Natural killer cell (primary cell): Measurements from ENCODE around the gene ANO10. TPM values are rescaled to one million over a fixed set of nuclear protein-coding genes. Genes with fewer than 3 reads are reported as not detected.

ENCODE experiments used
- ATAC-seq, 3 donors: fragments of 150-1000 bp in 2 of 3; fragments of 200-7000 bp in 1 of 3; cut with Tn5 transposase; 1 replicate in 1 of 3; 2 replicates in 2 of 3; pipeline ENCODE4 v1.10.0; 2021; ENCODE audit warnings: mild to moderate bottlenecking in 2 of 3, moderate library complexity in 2 of 3
- DNase-seq, 2 donors: peaks; one replicate each; pipeline versions ENCODE4 v3.0.0 to v3.0.0-alpha.2; 2013 to 2021; ENCODE audit warnings: mixed read lengths in 1 of 2
- H3K27ac ChIP-seq: one replicate; pipeline ENCODE4 v1.5.1; 2013; ENCODE audit warnings: mild to moderate bottlenecking, low read length
- H3K27me3 ChIP-seq: one replicate; pipeline ENCODE4 v1.6.1; 2013; ENCODE audit warnings: low read length; ENCODE audit not compliant: control insufficient read depth, insufficient read depth
- H3K36me3 ChIP-seq: one replicate; pipeline ENCODE4 v1.6.1; 2013; ENCODE audit warnings: low read length; ENCODE audit not compliant: control insufficient read depth, insufficient read depth
- H3K4me1 ChIP-seq: one replicate; pipeline ENCODE4 v1.6.1; 2013; ENCODE audit warnings: low read length; ENCODE audit not compliant: control insufficient read depth, insufficient read depth
- H3K4me3 ChIP-seq: one replicate; pipeline ENCODE4 v1.5.1; 2013; ENCODE audit warnings: low read length
- H3K9me3 ChIP-seq: one replicate; pipeline ENCODE4 v1.6.1; 2013; ENCODE audit warnings: low read length; ENCODE audit not compliant: control insufficient read depth, insufficient read depth
- H3K27ac Mint-ChIP-seq, 2 donors: one replicate each; pipeline ENCODE4 v1.8.0; 2022; ENCODE audit warnings: mild to moderate bottlenecking in 2 of 2, mixed read lengths in 2 of 2, moderate library complexity in 1 of 2
- H3K27me3 Mint-ChIP-seq, 2 donors: one replicate each; pipeline ENCODE4 v1.8.0; 2022; ENCODE audit warnings: low read depth in 2 of 2, mixed read lengths in 2 of 2
- H3K36me3 Mint-ChIP-seq: one replicate; pipeline ENCODE4 v1.8.0; 2022; ENCODE audit warnings: mixed read lengths
- H3K4me1 Mint-ChIP-seq, 2 donors: one replicate each; pipeline ENCODE4 v1.8.0; 2022; ENCODE audit warnings: mixed read lengths in 2 of 2
- H3K4me3 Mint-ChIP-seq: one replicate; pipeline ENCODE4 v1.8.0; 2022; ENCODE audit warnings: mild to moderate bottlenecking, moderate library complexity, mixed read lengths
- H3K9me3 Mint-ChIP-seq, 2 donors: one replicate each; pipeline ENCODE4 v1.8.0; 2022; ENCODE audit warnings: mixed read lengths in 2 of 2
- WGBS: methylation state at CpG from one replicate; pipeline ENCODE4 v1.1.7; 2013; ENCODE audit warnings: missing lambda C conversion rate; ENCODE audit not compliant: insufficient coverage; 5-methylcytosine and 5-hydroxymethylcytosine counted together
- intact Hi-C: fragments of 100-400 bp; cut with micrococcal nuclease; formaldehyde crosslinking; loops from one replicate; pipeline ENCODE4 v1.14.2; 2022
- total RNA-seq, 4 donors: library from RNA; stranded (reverse); fragments of 120-200 nt in 1 of 4; gene quantifications; one replicate each; pipeline versions ENCODE4 v1.2.3 to v1.2.4, GENCODE V29; 2013 to 2022
- TF ChIP-seq, protein P1 (sequence below): fragments of 200-600 bp; IDR thresholded peaks from one replicate; pipeline ENCODE4 v1.8.0; 2022; ENCODE audit warnings: antibody characterized with exemption

Gene ANO10
- total RNA-seq, 3 donors from 2014 or later (not counting 1 experiment from before 2014, with no cell fraction given), result 8.9 to 11.2 (median 10.9) TPM

DNA sequence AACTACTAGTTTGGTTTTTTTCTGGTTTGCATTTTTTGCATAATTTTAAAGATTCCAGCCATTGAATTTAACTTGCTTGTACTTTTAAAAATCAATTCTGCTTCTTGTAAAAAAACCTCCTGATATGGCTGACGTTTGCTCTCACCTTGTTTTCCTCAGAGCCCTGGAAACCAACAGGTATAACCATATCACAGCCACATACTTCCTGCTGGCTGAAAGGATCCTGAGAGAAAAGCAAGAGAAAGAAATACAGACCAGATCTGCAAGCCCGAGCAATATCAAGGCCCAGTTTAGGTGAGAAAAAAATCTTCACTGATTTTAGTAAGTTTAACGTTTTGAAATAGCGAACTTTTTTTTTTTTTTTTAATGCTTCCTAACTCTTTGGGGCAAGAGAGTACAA, 278.6 kb downstream of the ANO10 start:
- intact Hi-C loops, result no loop called here
- peak in 1 of 2 donors; percentile 55 for DNase-seq
- Histone ChIP-seq H3K4me3 (no peak overlapping the region), H3K9me3 (peaks cover 8% of the 10 kb centered on the region), H3K4me1 (peaks cover 48% of the 10 kb centered on the region), H3K36me3 (peaks cover 77% of the 10 kb centered on the region), H3K27me3 (no peaks in the 10 kb centered on the region), H3K27ac (peak overlapping the region; percentile 13)
- peak overlapping the region; percentile 35 for H3K4me3 Mint-ChIP-seq
- 44% methylated on average over 4 of the region's 4 CpGs for WGBS
- H3K9me3 Mint-ChIP-seq, result peaks cover 0 to 8% of the 10 kb centered on the region in 2 donors
- TF ChIP-seq, protein P1, sequence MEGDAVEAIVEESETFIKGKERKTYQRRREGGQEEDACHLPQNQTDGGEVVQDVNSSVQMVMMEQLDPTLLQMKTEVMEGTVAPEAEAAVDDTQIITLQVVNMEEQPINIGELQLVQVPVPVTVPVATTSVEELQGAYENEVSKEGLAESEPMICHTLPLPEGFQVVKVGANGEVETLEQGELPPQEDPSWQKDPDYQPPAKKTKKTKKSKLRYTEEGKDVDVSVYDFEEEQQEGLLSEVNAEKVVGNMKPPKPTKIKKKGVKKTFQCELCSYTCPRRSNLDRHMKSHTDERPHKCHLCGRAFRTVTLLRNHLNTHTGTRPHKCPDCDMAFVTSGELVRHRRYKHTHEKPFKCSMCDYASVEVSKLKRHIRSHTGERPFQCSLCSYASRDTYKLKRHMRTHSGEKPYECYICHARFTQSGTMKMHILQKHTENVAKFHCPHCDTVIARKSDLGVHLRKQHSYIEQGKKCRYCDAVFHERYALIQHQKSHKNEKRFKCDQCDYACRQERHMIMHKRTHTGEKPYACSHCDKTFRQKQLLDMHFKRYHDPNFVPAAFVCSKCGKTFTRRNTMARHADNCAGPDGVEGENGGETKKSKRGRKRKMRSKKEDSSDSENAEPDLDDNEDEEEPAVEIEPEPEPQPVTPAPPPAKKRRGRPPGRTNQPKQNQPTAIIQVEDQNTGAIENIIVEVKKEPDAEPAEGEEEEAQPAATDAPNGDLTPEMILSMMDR, result no peak
- peak overlapping the region; percentile 97 to 98 for H3K27ac Mint-ChIP-seq
- ATAC-seq, result no peak
- peaks cover 32% of the 10 kb centered on the region for H3K36me3 Mint-ChIP-seq
- H3K4me1 Mint-ChIP-seq, result peaks cover 54 to 65% of the 10 kb centered on the region in 2 donors
- no peaks in the 10 kb centered on the region for H3K27me3 Mint-ChIP-seq

DNA sequence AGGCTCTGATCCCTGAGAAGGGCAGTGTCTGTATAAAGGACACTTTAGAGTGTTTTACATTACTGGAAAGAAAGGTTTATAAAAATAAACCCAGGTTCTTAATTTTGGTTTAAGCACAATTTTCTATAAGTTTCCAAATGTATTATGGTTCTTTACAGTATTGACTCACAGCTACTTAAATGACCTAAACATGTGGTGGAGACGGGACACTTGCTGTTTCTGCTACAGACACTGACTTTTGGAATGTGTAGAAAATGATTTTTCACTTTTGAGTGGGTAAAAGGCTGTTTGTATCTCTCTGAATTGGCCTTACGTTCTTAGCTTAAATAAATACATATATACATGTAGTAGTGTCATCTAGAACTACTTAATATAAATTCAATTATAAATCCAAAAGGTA, 280.0 kb downstream of the ANO10 start:
- H3K4me3 Mint-ChIP-seq, result no peak overlapping the region
- ATAC-seq (no peak), DNase-seq (no peak)
- intact Hi-C loops, result no loop called here
- Histone ChIP-seq H3K36me3 (peaks cover 80% of the 10 kb centered on the region), H3K27me3 (no peaks in the 10 kb centered on the region), H3K4me3 (no peak overlapping the region), H3K9me3 (peaks cover 15% of the 10 kb centered on the region), H3K27ac (no peak overlapping the region), H3K4me1 (peaks cover 35% of the 10 kb centered on the region)
- peaks cover 35% of the 10 kb centered on the region for H3K36me3 Mint-ChIP-seq
- H3K9me3 Mint-ChIP-seq, result peaks cover 0 to 3% of the 10 kb centered on the region in 2 donors
- TF ChIP-seq, protein P1, result no peak
- H3K27me3 Mint-ChIP-seq, result no peaks in the 10 kb centered on the region
- peaks cover 40 to 51% of the 10 kb centered on the region in 2 donors for H3K4me1 Mint-ChIP-seq
- WGBS, result 40% methylated on average over 1 of the region's 2 CpGs
- peak overlapping the region; percentile 72 to 97 for H3K27ac Mint-ChIP-seq

DNA sequence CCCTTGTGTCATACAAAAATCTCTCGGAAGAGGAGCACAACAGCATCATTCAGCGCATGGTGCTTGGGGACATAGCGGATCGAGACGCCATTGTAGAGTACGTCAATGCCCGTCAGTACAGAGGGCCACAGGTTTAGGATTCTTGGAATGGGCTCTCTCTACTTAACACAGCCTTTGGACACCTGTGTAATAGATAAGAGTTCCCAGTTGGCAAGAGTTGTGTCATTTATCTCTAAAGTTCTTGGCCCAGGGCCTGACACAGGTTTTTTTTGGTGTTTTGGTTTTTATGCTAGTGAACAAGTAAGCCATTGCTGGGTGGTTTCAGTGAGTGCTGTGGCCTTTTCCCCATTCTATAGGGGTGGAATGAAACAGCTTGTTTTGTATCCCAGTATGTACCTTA, 281.4 kb downstream of the ANO10 start:
- 98% methylated on average over 7 of the region's 7 CpGs for WGBS

More for the DNA sequence above, 281.4 kb downstream of the ANO10 start:
- H3K4me3 ChIP-seq, result no peak overlapping the region
- Mint-ChIP-seq H3K4me1 (peaks cover 37 to 43% of the 10 kb centered on the region in 2 donors), H3K36me3 (peaks cover 49% of the 10 kb centered on the region), H3K9me3 (peaks cover 2 to 10% of the 10 kb centered on the region in 2 donors), H3K4me3 (no peak overlapping the region), H3K27ac (peak overlapping the region in 1 of 2 donors; percentile 57), H3K27me3 (no peaks in the 10 kb centered on the region)
- peaks cover 22% of the 10 kb centered on the region for H3K4me1 ChIP-seq
- intact Hi-C loops, result no loop called here
- H3K9me3 ChIP-seq, result peaks cover 20% of the 10 kb centered on the region
- TF ChIP-seq, protein P1, result no peak
- no peaks in the 10 kb centered on the region for H3K27me3 ChIP-seq
- ATAC-seq (no peak), DNase-seq (no peak)
- peaks cover 86% of the 10 kb centered on the region for H3K36me3 ChIP-seq
- H3K27ac ChIP-seq, result no peak overlapping the region
